ENCODE data around the gene ZNF559. TPM values are rescaled to one million over a fixed set of nuclear protein-coding genes. Genes with fewer than 3 reads are reported as not detected.
A peak's percentile ranks its signal among the peaks of the same experiment; 100 is the strongest.

Gene ZNF559
- total RNA-seq, 1 donor from 2014 or later: 42.4 TPM

DNA sequence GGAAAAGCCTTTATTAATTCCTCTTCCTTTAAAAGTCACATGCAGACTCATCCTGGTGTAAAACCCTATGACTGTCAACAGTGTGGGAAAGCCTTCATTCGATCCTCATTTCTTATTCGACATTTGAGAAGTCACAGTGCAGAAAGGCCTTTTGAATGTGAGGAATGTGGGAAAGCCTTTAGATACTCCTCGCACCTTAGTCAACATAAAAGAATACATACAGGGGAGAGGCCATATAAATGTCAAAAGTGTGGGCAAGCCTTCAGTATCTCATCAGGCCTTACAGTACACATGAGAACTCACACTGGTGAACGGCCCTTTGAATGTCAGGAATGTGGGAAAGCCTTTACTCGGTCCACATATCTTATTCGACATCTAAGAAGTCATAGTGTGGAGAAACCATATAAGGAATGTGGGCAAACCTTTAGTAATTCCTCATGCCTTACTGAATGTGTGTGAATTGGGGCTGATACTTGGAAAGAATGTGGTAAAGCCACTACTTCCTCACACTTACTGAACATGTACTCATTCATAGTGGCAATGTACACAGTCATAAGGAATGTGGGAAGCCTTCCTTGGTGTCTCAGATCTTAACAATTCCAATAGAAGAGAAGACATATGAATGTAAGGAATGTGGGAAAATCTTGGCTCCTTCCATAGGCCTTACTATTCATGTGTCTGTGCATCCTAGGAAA lies 18.8 kb downstream of the ZNF559 start:
- DNase-seq (ENCODE audit: low spot score, unreplicated experiment): no peak
- Mint-ChIP-seq H3K4me1 (ENCODE audit: low read depth) (no peaks in the 10 kb centered on the region), H3K36me3 (ENCODE audit: insufficient read depth) (peaks cover 81% of the 10 kb centered on the region), H3K27me3 (no peaks in the 10 kb centered on the region), H3K4me3 (ENCODE audit: low read depth) (no peak overlapping the region), H3K27ac (peak overlapping the region; percentile 56), H3K9me3 (ENCODE audit: low read depth) (peaks cover 71% of the 10 kb centered on the region)
- TF ChIP-seq, protein P1, sequence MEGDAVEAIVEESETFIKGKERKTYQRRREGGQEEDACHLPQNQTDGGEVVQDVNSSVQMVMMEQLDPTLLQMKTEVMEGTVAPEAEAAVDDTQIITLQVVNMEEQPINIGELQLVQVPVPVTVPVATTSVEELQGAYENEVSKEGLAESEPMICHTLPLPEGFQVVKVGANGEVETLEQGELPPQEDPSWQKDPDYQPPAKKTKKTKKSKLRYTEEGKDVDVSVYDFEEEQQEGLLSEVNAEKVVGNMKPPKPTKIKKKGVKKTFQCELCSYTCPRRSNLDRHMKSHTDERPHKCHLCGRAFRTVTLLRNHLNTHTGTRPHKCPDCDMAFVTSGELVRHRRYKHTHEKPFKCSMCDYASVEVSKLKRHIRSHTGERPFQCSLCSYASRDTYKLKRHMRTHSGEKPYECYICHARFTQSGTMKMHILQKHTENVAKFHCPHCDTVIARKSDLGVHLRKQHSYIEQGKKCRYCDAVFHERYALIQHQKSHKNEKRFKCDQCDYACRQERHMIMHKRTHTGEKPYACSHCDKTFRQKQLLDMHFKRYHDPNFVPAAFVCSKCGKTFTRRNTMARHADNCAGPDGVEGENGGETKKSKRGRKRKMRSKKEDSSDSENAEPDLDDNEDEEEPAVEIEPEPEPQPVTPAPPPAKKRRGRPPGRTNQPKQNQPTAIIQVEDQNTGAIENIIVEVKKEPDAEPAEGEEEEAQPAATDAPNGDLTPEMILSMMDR (IDR thresholded peaks at IDR 0.05; ENCODE audit: unreplicated experiment): no peak

DNA sequence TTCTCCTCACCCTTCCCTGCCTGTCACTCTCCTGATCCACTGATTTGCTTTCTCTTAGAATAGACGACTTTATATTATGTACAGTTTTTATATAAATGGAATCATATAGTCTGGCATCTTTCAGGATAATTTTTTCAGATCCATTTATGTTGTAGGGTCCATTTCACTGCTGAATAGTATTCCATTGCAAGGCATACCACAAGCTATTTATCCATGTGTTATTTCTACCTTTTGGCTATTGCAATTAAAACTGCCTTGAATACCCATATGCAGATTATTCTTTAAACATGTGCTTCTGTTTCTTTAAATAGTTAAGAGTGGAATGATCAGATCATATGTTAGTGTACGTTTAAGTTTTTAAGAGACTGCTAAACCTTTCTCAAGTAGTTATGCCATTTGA lies 21.0 kb downstream of the ZNF559 start:
- Mint-ChIP-seq H3K36me3 (ENCODE audit: insufficient read depth) (peaks cover 81% of the 10 kb centered on the region), H3K4me1 (ENCODE audit: low read depth) (no peaks in the 10 kb centered on the region), H3K4me3 (ENCODE audit: low read depth) (no peak overlapping the region), H3K9me3 (ENCODE audit: low read depth) (peaks cover 70% of the 10 kb centered on the region), H3K27ac (peak overlapping the region; percentile 76), H3K27me3 (no peaks in the 10 kb centered on the region)
- no peak for DNase-seq (ENCODE audit: low spot score, unreplicated experiment)
- TF ChIP-seq, protein P1 (IDR thresholded peaks at IDR 0.05; ENCODE audit: unreplicated experiment): no peak

DNA sequence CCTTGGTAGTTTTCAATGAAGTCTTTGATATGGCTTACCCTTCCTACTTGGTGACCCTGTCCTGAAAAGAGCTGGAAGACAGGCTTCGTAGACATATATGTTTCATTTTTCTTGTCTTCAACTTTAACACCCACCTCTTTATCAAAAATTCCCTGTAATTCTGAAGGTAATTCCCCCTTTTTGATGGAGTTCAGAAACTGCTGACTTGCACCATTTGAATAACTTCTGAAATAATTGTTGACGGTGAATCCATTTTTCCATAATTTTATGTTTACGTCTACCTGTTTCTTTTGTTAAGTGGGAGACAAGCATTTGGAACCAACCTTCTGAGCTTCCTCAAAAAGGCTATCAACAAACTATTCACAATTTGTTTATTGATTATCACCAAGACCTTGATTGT lies 24.3 kb downstream of the ZNF559 start:
- H3K36me3 Mint-ChIP-seq (ENCODE audit: insufficient read depth): peaks cover 75% of the 10 kb centered on the region
- no peak overlapping the region for H3K4me3 Mint-ChIP-seq (ENCODE audit: low read depth)
- H3K4me1 Mint-ChIP-seq (ENCODE audit: low read depth): no peaks in the 10 kb centered on the region
- peaks cover 59% of the 10 kb centered on the region for H3K9me3 Mint-ChIP-seq (ENCODE audit: low read depth)
- H3K27me3 Mint-ChIP-seq: no peaks in the 10 kb centered on the region
- TF ChIP-seq, protein P1 (IDR thresholded peaks at IDR 0.05; ENCODE audit: unreplicated experiment): no peak
- DNase-seq (ENCODE audit: low spot score, unreplicated experiment): no peak
- no peak overlapping the region for H3K27ac Mint-ChIP-seq

DNA sequence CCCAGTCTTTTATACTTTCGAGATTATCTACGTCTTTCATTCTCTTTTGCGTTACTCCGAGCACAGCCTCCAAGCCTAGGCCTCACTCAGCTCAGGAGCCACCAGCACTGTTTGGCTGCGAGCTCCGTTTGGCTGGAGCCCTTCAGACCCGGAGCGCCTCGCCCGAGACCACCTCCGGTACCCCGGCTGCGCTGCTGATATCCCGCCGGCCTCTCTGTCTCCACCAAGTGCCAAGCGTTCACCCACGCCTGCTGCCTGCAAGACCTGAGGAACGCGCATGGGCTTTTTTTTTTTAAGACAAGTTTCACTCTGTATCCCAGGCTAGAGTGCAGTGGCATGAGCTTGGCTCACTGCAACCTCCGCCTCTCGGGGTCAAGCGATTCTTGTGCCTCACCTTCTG lies 24.7 kb downstream of the ZNF559 start:
- peaks cover 72% of the 10 kb centered on the region for H3K36me3 Mint-ChIP-seq (ENCODE audit: insufficient read depth)

DNA sequence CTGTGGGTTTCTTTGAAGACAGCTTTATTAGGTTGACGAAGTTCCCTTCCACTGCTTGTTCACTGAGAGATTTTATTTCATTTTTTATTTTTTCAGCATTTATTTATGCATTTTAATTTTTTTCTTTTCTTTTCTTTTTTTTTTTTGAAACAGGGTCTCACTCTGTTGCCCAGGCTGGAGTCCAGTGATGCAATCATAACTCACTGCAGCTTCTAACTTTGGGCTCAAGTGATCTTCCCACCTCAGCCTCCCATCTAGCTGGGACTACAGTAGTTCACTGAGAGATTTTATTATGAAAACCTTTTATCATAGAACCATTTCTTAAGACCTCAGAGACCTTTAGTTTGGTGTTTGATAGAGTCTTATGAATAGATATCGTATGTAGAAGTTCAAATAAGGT lies 28.5 kb downstream of the ZNF559 start:
- peaks cover 46% of the 10 kb centered on the region for H3K9me3 Mint-ChIP-seq (ENCODE audit: low read depth)
- H3K27ac Mint-ChIP-seq: no peak overlapping the region
- H3K27me3 Mint-ChIP-seq: no peaks in the 10 kb centered on the region
- no peak overlapping the region for H3K4me3 Mint-ChIP-seq (ENCODE audit: low read depth)
- TF ChIP-seq, protein P1 (IDR thresholded peaks at IDR 0.05; ENCODE audit: unreplicated experiment): no peak
- no peak for DNase-seq (ENCODE audit: low spot score, unreplicated experiment)
- peaks cover 72% of the 10 kb centered on the region for H3K36me3 Mint-ChIP-seq (ENCODE audit: insufficient read depth)
- H3K4me1 Mint-ChIP-seq (ENCODE audit: low read depth): no peaks in the 10 kb centered on the region

More for the DNA sequence above, 24.7 kb downstream of the ZNF559 start:
- Mint-ChIP-seq H3K27ac (no peak overlapping the region), H3K4me3 (ENCODE audit: low read depth) (no peak overlapping the region), H3K9me3 (ENCODE audit: low read depth) (peaks cover 55% of the 10 kb centered on the region), H3K4me1 (ENCODE audit: low read depth) (no peaks in the 10 kb centered on the region), H3K27me3 (no peaks in the 10 kb centered on the region)
- DNase-seq (ENCODE audit: low spot score, unreplicated experiment): no peak
- TF ChIP-seq, protein P1 (IDR thresholded peaks at IDR 0.05; ENCODE audit: unreplicated experiment): no peak

All from progenitor cell of endocrine pancreas (in vitro differentiated cells).